Gastroesophageal sphincter (tissue), 4 donors: Measurements from ENCODE around the gene ZNF236. TPM values are rescaled to one million over a fixed set of nuclear protein-coding genes. Genes with fewer than 3 reads are reported as not detected.

Source experiments
- ATAC-seq: fragments of 150-250 bp; one replicate; pipeline ENCODE4 v1.9.1; 2016; ENCODE audit warnings: mild to moderate bottlenecking, moderate library complexity
- H3K27ac ChIP-seq, 4 donors: fragments of 200-600 bp; sonication (generic) in 3 of 4; 1 replicate in 3 of 4; 2 replicates in 1 of 4; pipeline ENCODE4 v1.5.1; 2016 to 2019
- H3K27me3 ChIP-seq: fragments of 200-600 bp; sonication (generic); one replicate; pipeline ENCODE4 v1.5.1; 2019
- H3K36me3 ChIP-seq, 2 donors: fragments of 200-600 bp; sonication (generic); one replicate each; pipeline ENCODE4 v1.5.1; 2019; ENCODE audit warnings: control low read depth in 1 of 2
- H3K4me1 ChIP-seq, 3 donors: fragments of 200-600 bp; sonication (generic); 1 replicate in 2 of 3; 2 replicates in 1 of 3; pipeline ENCODE4 v1.5.1; 2016 to 2019; ENCODE audit warnings: control low read depth in 2 of 3
- H3K4me3 ChIP-seq, 2 donors: fragments of 200-600 bp; sonication (generic); one replicate each; pipeline ENCODE4 v1.5.1; 2019; ENCODE audit warnings: mild to moderate bottlenecking in 1 of 2, moderate library complexity in 1 of 2
- H3K9me3 ChIP-seq, 3 donors: fragments of 200-600 bp; sonication (generic); one replicate each; pipeline ENCODE4 v1.5.1; 2017 to 2019; ENCODE audit warnings: control low read depth in 2 of 3
- EP300 ChIP-seq: sonication (generic); formaldehyde crosslinking; IDR thresholded peaks from one replicate; pipeline ENCODE4 v1.6.1; 2017; ENCODE audit warnings: antibody characterized with exemption, mild to moderate bottlenecking
- POLR2A ChIP-seq, 2 donors: fragments of 450-650 bp; IDR thresholded peaks; one replicate each; pipeline ENCODE4 v1.6.1; 2017; ENCODE audit warnings: antibody characterized with exemption in 2 of 2, mild to moderate bottlenecking in 2 of 2, moderate library complexity in 1 of 2
- POLR2AphosphoS5 ChIP-seq: sonication (generic); formaldehyde crosslinking; IDR thresholded peaks from one replicate; pipeline ENCODE4 v1.6.1; 2017; ENCODE audit warnings: antibody characterized with exemption
- WGBS, 2 donors: methylation state at CpG; one replicate each; pipeline ENCODE4 v1.1.5; 2018; ENCODE audit warnings: low coverage in 1 of 2; 5-methylcytosine and 5-hydroxymethylcytosine counted together
- total RNA-seq, 4 donors: library from RNA; depleted of rRNA; stranded (reverse); fragments of >200 nt; gene quantifications; one replicate each; pipeline ENCODE4 v1.1.0, GENCODE V29; 2016
- TF ChIP-seq, protein P1 (sequence below), 4 experiments: fragments of 200-600 bp in 2 of 4; fragments of 450-650 bp in 2 of 4; sonication (generic) in 1 of 4; IDR thresholded peaks; one replicate each; pipeline ENCODE4 v1.5.1; 2017 to 2019; ENCODE audit warnings: antibody characterized with exemption in 4 of 4, mild to moderate bottlenecking in 2 of 4, moderate library complexity in 2 of 4

Gene ZNF236
- total RNA-seq, 4 donors from 2014 or later, result 8.5 to 26.8 (median 16.8) TPM

DNA sequence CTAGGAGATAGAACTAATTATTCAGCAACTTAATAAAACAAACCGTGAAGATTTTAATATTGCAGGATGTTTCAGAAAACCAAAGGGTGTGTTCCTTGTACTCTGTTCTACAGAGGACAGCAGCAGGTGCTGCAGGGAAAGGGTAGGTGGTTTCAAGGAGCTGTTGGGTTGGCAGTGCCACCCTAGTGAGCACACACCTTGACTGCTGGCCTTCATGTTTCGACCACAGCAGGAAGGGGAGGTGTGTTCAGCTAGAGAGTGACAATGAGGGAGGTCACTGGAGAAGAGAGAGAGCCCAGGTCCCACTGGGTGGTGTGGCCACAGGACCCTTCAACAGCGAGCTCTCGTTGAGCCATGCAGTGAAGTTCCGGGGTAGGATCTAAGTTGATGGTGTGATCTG lies 98.6 kb downstream of the ZNF236 start:
- TF ChIP-seq POLR2A (IDR thresholded peaks at IDR 0.05) (no peak), POLR2AphosphoS5 (no peak), EP300 (no peak)
- TF ChIP-seq, protein P1, sequence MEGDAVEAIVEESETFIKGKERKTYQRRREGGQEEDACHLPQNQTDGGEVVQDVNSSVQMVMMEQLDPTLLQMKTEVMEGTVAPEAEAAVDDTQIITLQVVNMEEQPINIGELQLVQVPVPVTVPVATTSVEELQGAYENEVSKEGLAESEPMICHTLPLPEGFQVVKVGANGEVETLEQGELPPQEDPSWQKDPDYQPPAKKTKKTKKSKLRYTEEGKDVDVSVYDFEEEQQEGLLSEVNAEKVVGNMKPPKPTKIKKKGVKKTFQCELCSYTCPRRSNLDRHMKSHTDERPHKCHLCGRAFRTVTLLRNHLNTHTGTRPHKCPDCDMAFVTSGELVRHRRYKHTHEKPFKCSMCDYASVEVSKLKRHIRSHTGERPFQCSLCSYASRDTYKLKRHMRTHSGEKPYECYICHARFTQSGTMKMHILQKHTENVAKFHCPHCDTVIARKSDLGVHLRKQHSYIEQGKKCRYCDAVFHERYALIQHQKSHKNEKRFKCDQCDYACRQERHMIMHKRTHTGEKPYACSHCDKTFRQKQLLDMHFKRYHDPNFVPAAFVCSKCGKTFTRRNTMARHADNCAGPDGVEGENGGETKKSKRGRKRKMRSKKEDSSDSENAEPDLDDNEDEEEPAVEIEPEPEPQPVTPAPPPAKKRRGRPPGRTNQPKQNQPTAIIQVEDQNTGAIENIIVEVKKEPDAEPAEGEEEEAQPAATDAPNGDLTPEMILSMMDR (IDR thresholded peaks at IDR 0.05), result no peak
- H3K36me3 ChIP-seq, result peaks cover 0 to 83% of the 10 kb centered on the region in 2 donors
- WGBS, 2 donors, result 85 to 87% methylated on average over 5 of the region's 5 CpGs
- no peaks in the 10 kb centered on the region for H3K4me1 ChIP-seq
- no peaks in the 10 kb centered on the region for H3K27me3 ChIP-seq
- no peak for ATAC-seq
- H3K9me3 ChIP-seq, result no peaks in the 10 kb centered on the region
- H3K27ac ChIP-seq, result no peak overlapping the region
- no peak overlapping the region for H3K4me3 ChIP-seq

DNA sequence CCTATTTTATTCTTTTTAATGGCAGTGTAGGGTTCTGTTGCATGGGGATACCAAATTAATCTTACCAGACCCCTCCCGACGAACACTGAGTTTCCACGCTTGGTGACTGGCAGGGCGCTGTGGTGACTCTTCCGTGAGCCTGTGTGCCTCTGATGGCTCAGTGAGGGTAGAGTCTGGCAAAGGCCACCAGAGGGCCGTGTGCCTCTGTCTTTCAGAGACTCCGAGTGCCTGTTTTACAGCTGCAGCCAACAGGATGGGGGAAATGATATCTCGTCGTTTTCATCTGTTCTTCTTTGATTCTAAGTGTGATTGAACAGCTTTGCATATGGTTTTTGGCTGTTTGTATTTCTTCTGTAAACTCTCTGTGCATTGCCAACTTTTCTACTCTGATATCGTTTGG lies 99.8 kb downstream of the ZNF236 start:
- TF ChIP-seq, protein P1 (IDR thresholded peaks at IDR 0.05), result peak; percentile 10 to 45 (median 29)
- no peak for TF ChIP-seq POLR2AphosphoS5
- WGBS, 2 donors, result 41% methylated on average over 10 of the region's 10 CpGs; no CpG with 5 or more reads in 1 of the 2 donors
- H3K27me3 ChIP-seq, result no peaks in the 10 kb centered on the region
- H3K27ac ChIP-seq, result no peak overlapping the region
- no peaks in the 10 kb centered on the region for H3K4me1 ChIP-seq
- H3K4me3 ChIP-seq, result no peak overlapping the region
- peaks cover 0 to 76% of the 10 kb centered on the region in 2 donors for H3K36me3 ChIP-seq
- no peaks in the 10 kb centered on the region for H3K9me3 ChIP-seq
- ATAC-seq, result peak; percentile 34

DNA sequence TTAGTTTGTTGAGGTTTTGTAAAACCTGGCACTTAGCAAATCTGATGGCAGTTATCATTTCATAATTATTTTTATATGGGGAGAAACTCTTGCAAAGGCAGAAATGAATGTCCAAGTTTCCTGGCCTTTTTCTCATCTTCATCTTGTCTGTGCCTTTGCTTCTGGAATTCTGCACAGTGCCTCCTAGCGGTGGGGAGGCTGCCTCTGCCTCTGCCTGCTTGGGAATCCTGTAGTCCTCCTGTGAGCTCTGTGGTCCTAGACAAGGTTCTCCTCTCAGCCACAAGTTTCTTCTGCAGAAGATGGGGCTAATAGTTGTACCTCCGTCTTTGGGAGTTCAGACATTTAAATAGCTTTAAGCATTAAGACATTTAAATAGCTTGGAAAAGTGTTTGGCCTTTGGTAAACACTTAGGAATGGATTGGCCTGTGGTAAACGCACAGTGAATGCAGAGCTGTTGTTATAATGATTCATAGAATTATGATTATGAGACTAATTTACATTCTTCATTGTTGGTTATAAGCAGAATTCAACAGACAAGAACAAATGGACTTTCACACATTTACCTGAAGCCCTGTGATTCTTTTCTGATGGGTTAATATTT lies 101.2 kb downstream of the ZNF236 start:
- Histone ChIP-seq H3K27me3 (no peaks in the 10 kb centered on the region), H3K4me3 (no peak overlapping the region), H3K36me3 (peaks cover 3 to 76% of the 10 kb centered on the region in 2 donors), H3K4me1 (no peaks in the 10 kb centered on the region), H3K27ac (no peak overlapping the region), H3K9me3 (no peaks in the 10 kb centered on the region)
- WGBS, 2 donors, result 53 to 78% methylated on average over 2 to 3 of the region's 3 CpGs
- TF ChIP-seq EP300, result no peak
- TF ChIP-seq, protein P1 (IDR thresholded peaks at IDR 0.05), result peak in 2 of 4 experiments; percentile 10 to 44
- ATAC-seq, result no peak

DNA sequence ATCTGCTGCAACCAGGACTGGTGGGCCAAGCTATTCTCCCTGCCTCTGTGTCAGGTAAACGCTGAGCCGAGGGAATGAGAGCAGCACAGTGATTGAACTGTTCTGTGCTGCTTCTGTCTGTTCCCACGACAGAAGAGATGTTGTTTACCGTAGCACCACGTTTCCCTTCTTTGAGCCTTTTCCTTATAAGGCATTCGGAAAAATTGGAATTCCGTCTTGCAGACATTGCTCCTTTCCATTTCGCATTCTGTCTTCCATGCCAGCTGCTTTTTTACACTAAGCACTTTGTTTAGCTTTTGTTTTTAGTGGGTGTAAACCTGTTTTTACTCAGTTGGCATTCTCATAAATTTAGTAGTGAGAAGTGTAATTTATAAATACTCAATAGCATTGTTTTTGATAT lies 103.1 kb downstream of the ZNF236 start:
- H3K36me3 ChIP-seq, result peaks cover 3 to 76% of the 10 kb centered on the region in 2 donors
- no peak for TF ChIP-seq EP300
- no peaks in the 10 kb centered on the region for H3K4me1 ChIP-seq
- no peak overlapping the region for H3K4me3 ChIP-seq
- no peaks in the 10 kb centered on the region for H3K9me3 ChIP-seq
- WGBS, 2 donors, result 58 to 73% methylated on average over 8 of the region's 8 CpGs
- ATAC-seq, result no peak
- peak overlapping the region in 1 of 4 donors; percentile 20 for H3K27ac ChIP-seq
- H3K27me3 ChIP-seq, result no peaks in the 10 kb centered on the region

DNA sequence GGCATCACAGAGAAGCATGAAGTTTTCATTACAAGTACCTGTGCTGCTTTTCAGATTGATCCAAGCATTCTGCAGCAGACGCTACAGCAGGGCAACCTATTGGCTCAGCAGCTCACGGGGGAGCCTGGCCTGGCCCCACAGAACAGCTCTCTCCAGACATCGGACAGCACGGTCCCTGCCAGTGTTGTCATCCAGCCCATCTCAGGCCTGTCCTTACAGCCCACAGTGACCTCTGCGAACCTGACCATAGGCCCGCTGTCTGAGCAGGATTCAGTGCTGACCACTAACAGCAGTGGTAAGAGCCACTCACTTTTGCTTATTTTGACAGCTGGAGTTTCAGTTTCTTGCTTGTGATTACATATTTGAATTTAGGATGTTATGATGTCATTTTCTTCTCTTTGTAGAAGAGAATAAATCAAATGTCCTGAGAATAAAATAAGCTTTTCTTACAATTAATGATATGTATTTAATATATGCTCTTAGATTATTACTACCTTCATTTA lies 104.9 kb downstream of the ZNF236 start:
- H3K27me3 ChIP-seq, result no peaks in the 10 kb centered on the region
- ATAC-seq, result no peak
- H3K9me3 ChIP-seq, result no peaks in the 10 kb centered on the region
- H3K27ac ChIP-seq, result no peak overlapping the region
- H3K4me3 ChIP-seq, result no peak overlapping the region
- no peaks in the 10 kb centered on the region for H3K4me1 ChIP-seq
- TF ChIP-seq POLR2A (IDR thresholded peaks at IDR 0.05), result no peak
- TF ChIP-seq POLR2AphosphoS5, result no peak
- TF ChIP-seq, protein P1 (IDR thresholded peaks at IDR 0.05), result no peak
- TF ChIP-seq EP300, result no peak
- 100% methylated on average over 2 of the region's 6 CpGs; no CpG with 5 or more reads in 1 of the 2 donors for WGBS, 2 donors
- H3K36me3 ChIP-seq, result peaks cover 3 to 81% of the 10 kb centered on the region in 2 donors
